Testis (tissue), 3 donors: ENCODE results near the gene CCDC154. TPM values are rescaled to one million over a fixed set of nuclear protein-coding genes. Genes with fewer than 3 reads are reported as not detected.

ENCODE experiments used
- DNase-seq: peaks from one replicate; pipeline ENCODE4 v3.0.0-alpha.2; 2019
- H3K27ac ChIP-seq, 2 donors: fragments of 200-600 bp; sonication (generic); one replicate each; pipeline ENCODE4 v1.5.1; 2019
- H3K27me3 ChIP-seq: fragments of 200-600 bp; sonication (generic); one replicate; pipeline ENCODE4 v1.5.1; 2019
- H3K36me3 ChIP-seq: fragments of 200-600 bp; sonication (generic); one replicate; pipeline ENCODE4 v1.5.1; 2017; ENCODE audit warnings: low read depth; ENCODE audit errors: missing control alignments
- H3K4me1 ChIP-seq: fragments of 200-600 bp; sonication (generic); one replicate; pipeline ENCODE4 v1.5.1; 2019
- H3K4me3 ChIP-seq, 2 donors: fragments of 200-600 bp; sonication (generic); one replicate each; pipeline ENCODE4 v1.5.1; 2017 to 2019
- H3K9me3 ChIP-seq: fragments of 200-600 bp; sonication (generic); one replicate; pipeline ENCODE4 v1.5.1; 2017
- CTCF ChIP-seq, 3 experiments: fragments of 450-650 bp in 2 of 3; fragments of 200-600 bp in 1 of 3; sonication (generic) in 1 of 3; IDR thresholded peaks; one replicate each; pipeline ENCODE4 v1.5.1; 2016 to 2019; ENCODE audit warnings: antibody characterized with exemption in 3 of 3, mild to moderate bottlenecking in 2 of 3, moderate library complexity in 1 of 3
- POLR2A ChIP-seq: fragments of 450-650 bp; IDR thresholded peaks from one replicate; pipeline ENCODE4 v1.6.1; 2017; ENCODE audit warnings: antibody characterized with exemption, mild to moderate bottlenecking, moderate library complexity
- WGBS, 2 donors: methylation state at CpG; one replicate each; pipeline ENCODE4 v1.1.5; 2018; 5-methylcytosine and 5-hydroxymethylcytosine counted together
- intact Hi-C: fragments of 100-400 bp; cut with DNase I; formaldehyde crosslinking; loops from one replicate; pipeline ENCODE4 v1.15.1; 2023; ENCODE audit warnings: low total_unique reads
- polyA plus RNA-seq: library from polyadenylated mRNA; stranded (reverse); fragments of 350-450 nt; fragmentation: Illumina TruSeq; extraction: RNeasy Lipid Tissue Mini Kit (QIAGEN cat#74804); gene quantifications from one replicate; pipeline ENCODE4 v1.2.3, GENCODE V29; 2014; ENCODE audit warnings: low read depth, low replicate concordance; ENCODE audit not compliant: insufficient read depth
- total RNA-seq, 2 donors: library from RNA; depleted of rRNA; stranded (reverse); fragments of >200 nt; gene quantifications; one replicate each; pipeline ENCODE4 v1.2.3, GENCODE V29; 2016

CCDC154 gene
- total and polyA plus RNA-seq, 3 donors from 2014 or later, result 7.6 to 18.0 (median 14.8) TPM

GRCh38 chr16:1468426-1468810 lies 24.1 kb upstream of the CCDC154 start:
- H3K36me3 ChIP-seq, result no peaks in the 10 kb centered on the region
- H3K27ac ChIP-seq, result no peak overlapping the region
- H3K9me3 ChIP-seq, result no peaks in the 10 kb centered on the region
- no peak for DNase-seq
- intact Hi-C loops, result no loop called here
- TF ChIP-seq POLR2A, result no peak
- TF ChIP-seq CTCF (IDR thresholded peaks at IDR 0.05), result no peak
- WGBS, 2 donors, result 85 to 86% methylated on average over 22 of the region's 22 CpGs
- H3K4me1 ChIP-seq, result peaks cover 7% of the 10 kb centered on the region
- no peak overlapping the region for H3K4me3 ChIP-seq
- H3K27me3 ChIP-seq, result no peaks in the 10 kb centered on the region

GRCh38 chr16:1466968-1467521 lies 22.7 kb upstream of the CCDC154 start:
- intact Hi-C loops, result no loop called here
- no peak for DNase-seq
- H3K9me3 ChIP-seq, result no peaks in the 10 kb centered on the region
- 87 to 89% methylated on average over 7 to 14 of the region's 14 CpGs for WGBS, 2 donors
- H3K4me1 ChIP-seq, result peaks cover 7% of the 10 kb centered on the region
- no peaks in the 10 kb centered on the region for H3K27me3 ChIP-seq
- TF ChIP-seq POLR2A, result no peak
- TF ChIP-seq CTCF (IDR thresholded peaks at IDR 0.05), result no peak
- H3K27ac ChIP-seq, result no peak overlapping the region
- no peak overlapping the region for H3K4me3 ChIP-seq
- H3K36me3 ChIP-seq, result no peaks in the 10 kb centered on the region

GRCh38 chr16:1466054-1466453 lies 21.7 kb upstream of the CCDC154 start:
- Histone ChIP-seq H3K36me3 (no peaks in the 10 kb centered on the region), H3K27me3 (no peaks in the 10 kb centered on the region), H3K4me3 (no peak overlapping the region), H3K4me1 (peaks cover 4% of the 10 kb centered on the region), H3K9me3 (no peaks in the 10 kb centered on the region), H3K27ac (no peak overlapping the region)
- DNase-seq, result no peak
- WGBS, 2 donors, result 87% methylated on average over 17 to 24 of the region's 24 CpGs
- TF ChIP-seq CTCF (IDR thresholded peaks at IDR 0.05), result no peak
- no peak for TF ChIP-seq POLR2A
- intact Hi-C loops, result no loop called here

- Histone ChIP-seq H3K4me1 (no peaks in the 10 kb centered on the region), H3K9me3 (no peaks in the 10 kb centered on the region), H3K27me3 (no peaks in the 10 kb centered on the region), H3K36me3 (no peaks in the 10 kb centered on the region), H3K27ac (no peak overlapping the region), H3K4me3 (no peak overlapping the region)
- TF ChIP-seq CTCF (IDR thresholded peaks at IDR 0.05), result no peak
- no peak for TF ChIP-seq POLR2A
- no peak for DNase-seq
- intact Hi-C loops, result no loop called here
- 93 to 98% methylated on average over 2 to 13 of the region's 13 CpGs for WGBS, 2 donors
Measured at GRCh38 chr16:1465567-1465915, 21.2 kb upstream of the CCDC154 start.

- DNase-seq, result no peak
- TF ChIP-seq POLR2A, result no peak
Measured at GRCh38 chr16:1464894-1465566, 20.7 kb upstream of the CCDC154 start.

More at GRCh38 chr16:1464894-1465566, 20.7 kb upstream of the CCDC154 start:
- Histone ChIP-seq H3K4me1 (no peaks in the 10 kb centered on the region), H3K4me3 (no peak overlapping the region), H3K36me3 (no peaks in the 10 kb centered on the region), H3K9me3 (no peaks in the 10 kb centered on the region), H3K27ac (no peak overlapping the region), H3K27me3 (no peaks in the 10 kb centered on the region)
- intact Hi-C loops, result no loop called here
- WGBS, 2 donors, result 88 to 91% methylated on average over 32 to 33 of the region's 33 CpGs
